Epidermal melanocyte (primary cell): Measurements from ENCODE around the gene KLK10.

ENCODE experiments used
- DNase-seq: peaks from one replicate; pipeline ENCODE4 v3.0.0; 2011; ENCODE audit warnings: low spot score; ENCODE audit not compliant: insufficient read length

KLK10 gene

GRCh38 chr19:51019544-51019925, at the start of gene KLK10:
TSS of gene KLK10 (minus strand) at chr19:51019709. CDS start at chr19:51019130, 579 bp downstream.
- no peak for DNase-seq

GRCh38 chr19:51066393-51067186, 47.1 kb upstream of the KLK10 start:
- peak; percentile 9 for DNase-seq

DNA sequence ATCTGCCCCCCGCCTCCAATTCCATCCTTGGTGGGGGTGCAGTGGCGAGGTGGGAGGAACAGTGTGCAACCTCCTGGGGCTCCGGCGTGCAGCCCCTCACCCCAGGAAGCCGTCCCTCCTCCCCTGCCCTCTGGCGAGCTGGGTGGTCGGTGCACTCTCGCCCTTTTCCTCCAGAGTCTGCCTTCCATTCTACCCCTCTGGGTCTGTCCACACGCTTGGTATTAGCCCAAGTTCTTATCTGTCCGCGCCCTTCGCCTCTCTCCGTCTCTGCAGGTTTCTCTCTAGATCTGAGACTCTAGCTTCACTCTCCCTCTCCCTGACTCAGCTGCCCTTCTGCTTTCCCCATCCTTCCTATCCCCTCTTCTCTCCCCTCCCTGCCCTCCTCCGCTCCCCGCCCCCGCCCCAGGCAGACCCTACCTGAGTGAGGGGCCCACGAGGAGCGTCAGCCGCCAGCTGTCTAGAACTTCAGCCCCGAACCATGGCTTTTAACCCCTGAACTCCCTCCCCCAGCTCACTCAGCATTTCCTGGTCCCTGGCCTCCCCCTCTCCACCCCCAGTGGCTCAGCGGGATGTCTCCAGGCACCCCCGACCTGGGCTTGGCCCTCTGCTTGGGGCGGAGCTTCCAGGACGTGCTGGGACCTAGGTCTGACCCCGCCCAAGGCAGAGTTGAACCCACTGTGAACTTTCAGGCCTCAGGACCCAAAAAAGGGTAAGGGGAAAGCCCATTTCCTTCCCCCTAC, 45.9 kb upstream of the KLK10 start:
- peak; percentile 8 for DNase-seq

DNA sequence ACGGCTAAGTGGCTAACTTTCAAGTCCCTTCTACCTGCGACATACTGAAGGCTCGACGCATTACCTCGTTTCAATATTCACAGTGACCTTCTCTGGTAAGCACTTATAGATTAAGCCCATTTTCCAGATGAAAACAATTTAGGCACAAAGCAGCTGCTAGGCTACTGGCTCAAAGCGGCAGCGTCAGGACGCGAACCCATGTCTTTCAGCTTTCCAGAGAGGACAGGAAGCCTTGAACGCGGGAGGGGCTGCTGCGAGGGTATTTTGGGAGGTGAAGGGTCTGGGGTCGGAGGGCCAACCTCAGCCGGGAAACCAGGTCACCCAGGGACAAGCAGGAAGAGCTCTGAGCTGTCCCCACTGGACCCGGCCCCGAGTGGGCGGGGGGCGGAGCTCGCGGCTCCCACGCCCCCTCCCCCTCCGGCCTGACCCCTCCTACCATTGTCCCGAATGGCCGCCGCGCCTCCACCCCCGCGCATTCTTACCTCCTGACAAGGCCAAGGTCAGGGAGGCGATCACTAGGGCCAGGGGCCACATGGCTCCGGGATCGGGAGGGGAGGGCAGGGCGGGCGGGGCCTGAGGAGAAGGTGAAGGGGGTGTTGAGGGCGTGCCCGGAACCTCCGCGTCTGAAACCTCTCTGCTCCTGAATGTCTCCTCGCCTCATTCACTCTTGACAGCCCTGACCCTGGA, 45.2 kb upstream of the KLK10 start, which contains the start of gene KLK13:
TSS of gene KLK13 (minus strand) at position 559 of the 687 bp plus-strand sequence. CDS start at position 534, 25 bp downstream.
- DNase-seq: peak; percentile 13

- DNase-seq: peak; percentile 4
Observed at GRCh38 chr19:51063664-51064063, 44.2 kb upstream of the KLK10 start.

- DNase-seq: no peak
Observed at GRCh38 chr19:51060973-51061372, 41.5 kb upstream of the KLK10 start.

GRCh38 chr19:51060336-51060735, 40.8 kb upstream of the KLK10 start:
- no peak for DNase-seq

GRCh38 chr19:51059715-51060114, 40.2 kb upstream of the KLK10 start:
- no peak for DNase-seq

GRCh38 chr19:51055866-51056265, 36.4 kb upstream of the KLK10 start:
- DNase-seq: no peak

- DNase-seq: no peak
Observed at GRCh38 chr19:51047031-51047335, 27.5 kb upstream of the KLK10 start.

GRCh38 chr19:51044327-51044726, 24.8 kb upstream of the KLK10 start:
- peak; percentile 4 for DNase-seq

DNA sequence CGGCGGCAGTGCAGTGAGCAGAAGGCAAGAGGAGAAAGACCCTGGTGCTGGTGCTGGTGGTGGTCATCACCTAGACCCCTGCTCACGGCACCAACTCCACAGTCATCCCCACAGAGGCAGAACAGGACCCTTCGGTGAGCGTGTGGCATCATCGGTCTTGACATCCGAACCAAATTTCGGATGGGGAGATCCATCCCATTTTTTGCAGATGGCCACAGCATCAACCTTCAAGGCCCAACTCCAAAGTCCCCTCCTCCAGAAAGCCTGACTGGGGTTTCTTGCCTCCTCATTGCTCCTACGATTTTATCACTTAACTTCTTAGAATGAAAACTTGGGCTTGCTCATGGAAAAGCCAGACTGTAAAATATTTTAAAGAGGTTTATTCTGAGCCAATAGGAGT, 24.0 kb upstream of the KLK10 start:
- DNase-seq: no peak

GRCh38 chr19:51040151-51040550, 20.6 kb upstream of the KLK10 start:
- no peak for DNase-seq

GRCh38 chr19:51036519-51036918, 17.0 kb upstream of the KLK10 start:
- DNase-seq: no peak

GRCh38 chr19:51034704-51035103, 15.2 kb upstream of the KLK10 start, which contains the start of gene KLK12:
TSS of gene KLK12 (minus strand) at chr19:51035002. CDS start at chr19:51034621, 381 bp downstream.
- DNase-seq: no peak

- no peak for DNase-seq
Observed at GRCh38 chr19:51031880-51032225, 12.3 kb upstream of the KLK10 start.

DNA sequence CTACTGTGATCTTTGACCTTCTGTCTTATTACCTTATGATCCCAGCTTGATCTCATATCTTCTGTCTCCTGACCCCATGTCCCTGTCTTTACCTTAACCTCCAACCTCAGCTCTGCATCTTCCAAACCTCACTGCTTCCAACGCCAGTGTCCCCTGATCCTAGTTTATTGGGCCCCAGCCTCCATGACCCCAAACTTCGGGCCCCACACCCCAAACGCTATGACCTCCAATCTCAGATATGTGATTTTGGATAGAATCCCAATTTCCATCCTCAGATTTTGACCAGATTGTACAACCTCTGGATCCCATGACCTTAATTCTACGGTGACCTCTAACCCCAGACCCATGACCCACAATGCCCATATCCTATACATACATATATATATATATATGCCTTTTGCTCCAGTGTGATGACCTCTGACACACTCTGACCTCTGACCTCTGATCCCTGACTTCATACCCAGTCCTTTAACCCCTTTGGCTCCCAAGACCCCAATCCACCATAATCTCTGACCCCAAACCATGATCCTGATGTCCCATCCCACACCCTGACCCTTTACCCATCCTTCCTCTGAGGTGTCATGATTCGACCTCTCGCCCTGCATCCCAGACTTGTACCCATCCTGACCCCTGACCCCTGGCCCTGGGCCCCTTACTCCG, 11.8 kb upstream of the KLK10 start:
- DNase-seq: no peak

- no peak for DNase-seq
Observed at GRCh38 chr19:51030631-51031030, 11.1 kb upstream of the KLK10 start.

GRCh38 chr19:51029718-51030117, 10.2 kb upstream of the KLK10 start:
- DNase-seq: no peak

DNA sequence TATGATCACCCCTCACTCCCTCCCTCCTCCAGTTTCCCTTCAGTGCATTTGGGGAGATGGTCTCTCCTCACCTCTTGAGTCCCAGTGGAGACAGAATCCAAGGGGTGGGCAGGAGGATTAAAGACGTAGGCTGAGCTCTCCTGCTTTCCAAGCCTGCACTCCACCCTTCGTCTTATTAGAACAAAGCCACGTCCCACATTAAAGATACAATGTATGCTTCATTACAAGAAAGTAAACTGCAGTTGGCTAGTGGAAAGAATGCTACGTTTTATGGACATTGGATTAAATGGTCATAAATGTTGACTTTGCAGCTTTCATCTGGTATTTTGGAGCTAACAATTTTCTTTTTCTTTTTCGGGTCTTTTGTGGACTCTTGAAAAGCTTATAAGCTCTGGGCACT, 8.4 kb upstream of the KLK10 start:
- DNase-seq: no peak

DNA sequence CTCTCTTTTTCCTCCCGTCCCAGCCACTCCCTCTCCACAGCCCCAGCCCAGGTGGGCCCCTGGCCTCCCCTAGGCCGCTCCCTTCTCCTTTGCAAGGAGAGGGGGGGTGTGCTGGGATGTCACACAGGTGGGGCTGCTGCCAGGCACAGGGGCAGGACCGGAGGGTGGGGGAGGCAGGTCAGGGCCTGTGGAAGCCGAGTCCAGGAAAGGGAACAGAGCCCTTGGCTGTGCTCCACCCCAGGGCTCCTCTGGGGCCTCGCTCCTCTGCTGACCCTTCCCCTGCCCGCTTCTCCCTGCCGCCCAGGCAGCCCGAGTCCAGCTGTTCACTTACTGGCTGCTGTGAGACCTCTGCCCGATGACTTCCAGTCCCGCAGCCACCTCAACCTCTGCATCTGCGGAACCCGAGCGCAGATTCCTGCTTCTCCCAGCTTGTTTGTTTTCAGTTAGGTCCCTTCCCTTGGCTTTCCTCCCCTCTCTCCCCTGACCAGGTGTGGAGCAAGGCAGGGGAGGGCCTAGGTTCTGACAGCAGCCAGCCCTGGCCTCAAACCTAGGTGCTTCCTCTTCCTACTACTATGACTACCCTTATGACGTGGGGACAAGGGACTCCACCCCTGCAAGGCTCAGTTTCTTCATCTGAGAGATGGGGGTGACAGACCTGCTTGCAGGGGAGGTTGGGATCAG, 7.8 kb upstream of the KLK10 start:
- no peak for DNase-seq
